ENCODE data around the gene SLC25A22.

Gene SLC25A22

GRCh38 chr11:798093-798713 is at the start of gene SLC25A22:
TSS of gene SLC25A22 (minus strand) at chr11:798281. CDS start at chr11:795006, 3,275 bp downstream.
- ATAC-seq, result peak; percentile 49

- ATAC-seq, result no peak
Observed at GRCh38 chr11:847876-848275, 49.8 kb upstream of the SLC25A22 start.

- no peak for ATAC-seq
Observed at GRCh38 chr11:846496-847098, 48.5 kb upstream of the SLC25A22 start.

- no peak for ATAC-seq
Observed at GRCh38 chr11:845872-846495, 47.9 kb upstream of the SLC25A22 start.

- ATAC-seq, result no peak
Observed at GRCh38 chr11:844693-845644, 46.9 kb upstream of the SLC25A22 start.

GRCh38 chr11:843818-844692 is 46.0 kb upstream of the SLC25A22 start:
- ATAC-seq, result no peak

- no peak for ATAC-seq
Observed at GRCh38 chr11:843086-843734, 45.1 kb upstream of the SLC25A22 start.

GRCh38 chr11:842370-843002 is 44.4 kb upstream of the SLC25A22 start, which contains the start of the genes POLR2L and TSPAN4:
TSS of gene POLR2L (minus strand) at chr11:842529. CDS start at chr11:842508, 21 bp downstream.
TSS of gene TSPAN4 (plus strand) at chr11:842852. CDS start at chr11:850305, 7,453 bp downstream.
- peak; percentile 83 to 85 for ATAC-seq

- peak; percentile 46 to 52 for ATAC-seq
Observed at GRCh38 chr11:841981-842369, 43.9 kb upstream of the SLC25A22 start.

GRCh38 chr11:839875-840617 is 42.0 kb upstream of the SLC25A22 start:
- ATAC-seq, result no peak

GRCh38 chr11:839280-839623 is 41.2 kb upstream of the SLC25A22 start:
- ATAC-seq, result no peak

GRCh38 chr11:838441-839279 is 40.6 kb upstream of the SLC25A22 start:
- ATAC-seq, result no peak

GRCh38 chr11:837990-838307 is 39.9 kb upstream of the SLC25A22 start:
- ATAC-seq, result no peak

GRCh38 chr11:837189-837989 is 39.3 kb upstream of the SLC25A22 start:
- ATAC-seq, result no peak

- ATAC-seq, result no peak
Observed at GRCh38 chr11:836700-837099, 38.6 kb upstream of the SLC25A22 start.

- ATAC-seq, result no peak
Observed at GRCh38 chr11:836274-836673, 38.2 kb upstream of the SLC25A22 start.

- ATAC-seq, result no peak
Observed at GRCh38 chr11:834371-835316, 36.6 kb upstream of the SLC25A22 start.
